ENCODE results near the gene BBS9. TPM values are rescaled to one million over a fixed set of nuclear protein-coding genes. Genes with fewer than 3 reads are reported as not detected.

BBS9 gene
- total and polyA plus RNA-seq, 2 donors (not counting 3 experiments of a cell fraction or from before 2014, with no cell fraction given) = 5.7 to 17.4 TPM

- dilution Hi-C loops (cut with MboI; ENCODE audit: extremely low pct_ligation_motif_present, low sequenced_read_pairs) (no loop called here), intact Hi-C loops (cut with micrococcal nuclease) (no loop called here)
- H3K36me3 ChIP-seq (ENCODE audit: control insufficient read depth in 2 of 2, extremely low read depth in 1 of 2, insufficient read depth in 2 of 2, low read length in 2 of 2) = no peaks in the 10 kb centered on the region
- H3K9me3 ChIP-seq (replicated peaks; ENCODE audit: control insufficient read depth, insufficient read depth, low read length) = no peaks in the 10 kb centered on the region
- H3K27ac ChIP-seq (ENCODE audit: insufficient read depth, low read depth, low read length) = no peak overlapping the region
- H3K4me3 ChIP-seq (replicated peaks in 1 of 3; ENCODE audit: insufficient read depth in 1 of 3, low read depth in 1 of 3, low read length in 3 of 3) = no peak overlapping the region
- DNase-seq (ENCODE audit: low read depth, low spot score) (no peak), FAIRE-seq (no peak)
- CTCF ChIA-PET = no interaction called here
- H4K20me1 ChIP-seq (replicated peaks; ENCODE audit: control insufficient read depth, extremely low read depth, insufficient read depth, low read length) = no peaks in the 10 kb centered on the region
- no peak overlapping the region for H3K9ac ChIP-seq (replicated peaks; ENCODE audit: extremely low read depth, insufficient read depth, low read length)
- BruUV-seq (replicated peaks) = no TSS peak
- no peaks in the 10 kb centered on the region for H3K4me1 ChIP-seq (ENCODE audit: control insufficient read depth, extremely low read depth, insufficient read depth, low read length)
- H3K27me3 ChIP-seq (ENCODE audit: control insufficient read depth in 2 of 2, insufficient read depth in 2 of 2, low read length in 2 of 2) = no peaks in the 10 kb centered on the region
- POLR2A ChIA-PET = no interaction called here
- TF ChIP-seq FOS (IDR thresholded peaks at IDR 0.05; ENCODE audit: borderline replicate concordance, insufficient read depth, low read length) (no peak), MYC (IDR thresholded peaks at IDR 0.05; ENCODE audit: low read depth, low read length) (no peak), POLR2AphosphoS5 (IDR thresholded peaks at IDR 0.05; ENCODE audit: insufficient read depth, low read depth, low read length) (no peak), GATA2 (IDR thresholded peaks at IDR 0.05; ENCODE audit: insufficient read depth, insufficient read length, low read depth, low read length) (no peak), JUN (IDR thresholded peaks at IDR 0.05; ENCODE audit: borderline replicate concordance, insufficient read depth, insufficient read length, low read depth) (no peak), CTCF (IDR thresholded peaks at IDR 0.05; ENCODE audit: extremely low read depth in 1 of 2, insufficient read depth in 1 of 2, low read depth in 1 of 2, low read length in 2 of 2) (no peak), EZH2 (IDR thresholded peaks at IDR 0.05; ENCODE audit: borderline replicate concordance, low read depth, low read length, severe bottlenecking) (no peak), POLR2A (IDR thresholded peaks at IDR 0.05; ENCODE audit: low read depth, low read length) (no peak), MAX (IDR thresholded peaks at IDR 0.05; ENCODE audit: insufficient read depth, insufficient read length) (no peak)
- no peaks in the 10 kb centered on the region for H3K79me2 ChIP-seq (ENCODE audit: control insufficient read depth, insufficient read depth, low read length)
- H2AFZ ChIP-seq (ENCODE audit: low read depth, low read length) = no peak overlapping the region
- no peak overlapping the region for H3K4me2 ChIP-seq (ENCODE audit: insufficient read depth, low read length)
- no peaks in the 10 kb centered on the region for H3K9me1 ChIP-seq (replicated peaks; ENCODE audit: control insufficient read depth, extremely low read depth, insufficient read depth, low read length)
These were observed 27.9 kb downstream of the BBS9 start for GRCh38 chr7:33157311-33157710.

Data from endothelial cell of umbilical vein (primary cell).